GM06990 (cell line): ENCODE results near the gene FBN2.
"Not testable (repeated sequence)": the region's sequence is repeated elsewhere in the genome, so short reads cannot be mapped to it uniquely, and the experiment has no call there.

Experiments used
- DNase-seq: peaks from one replicate; pipeline ENCODE4 v3.0.0-alpha.2; 2011; ENCODE audit not compliant: insufficient read length; ENCODE audit errors: extremely low read depth
- H3K27me3 ChIP-seq: replicated peaks from 2 replicates; pipeline ENCODE4 v1.6.0; 2011; ENCODE audit warnings: low read length; ENCODE audit not compliant: control insufficient read depth, insufficient read depth
- H3K36me3 ChIP-seq: 2 replicates; pipeline ENCODE4 v1.5.1; 2011; ENCODE audit warnings: low read length; ENCODE audit not compliant: control insufficient read depth, insufficient read depth
- H3K4me3 ChIP-seq: replicated peaks from 2 replicates; pipeline ENCODE4 v1.5.1; 2011; ENCODE audit warnings: low read depth, mild to moderate bottlenecking, control low read depth, low read length
- TF ChIP-seq, protein P1 (sequence below): IDR thresholded peaks from 2 replicates; pipeline ENCODE4 v1.5.1; 2011; ENCODE audit warnings: low read length, control low read depth, mild to moderate bottlenecking, inconsistent platforms; ENCODE audit not compliant: insufficient read depth, poor library complexity, severe bottlenecking

Gene FBN2

DNA sequence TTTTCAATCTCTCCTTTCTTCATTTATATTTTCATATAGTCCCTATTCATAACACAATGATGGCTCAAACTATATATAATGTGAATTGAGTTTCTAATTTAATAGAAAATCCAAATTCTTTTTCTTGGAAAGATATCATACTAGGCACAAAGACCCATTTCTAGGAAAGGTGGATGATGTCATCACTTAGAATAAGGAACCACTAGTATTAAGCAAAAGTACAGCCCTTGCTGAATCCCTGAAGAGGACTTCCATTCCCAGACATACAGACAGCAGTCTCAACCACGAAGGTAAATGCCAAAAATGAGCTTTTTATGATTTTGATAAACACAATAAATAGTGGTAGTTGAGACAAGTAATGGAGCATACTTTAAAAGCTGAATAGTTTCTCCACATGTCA is 210.0 kb downstream of the FBN2 start:
- Histone ChIP-seq H3K4me3 (no peak overlapping the region), H3K36me3 (no peaks in the 10 kb centered on the region; the same call in 1 of the 2 replicates), H3K27me3 (no peaks in the 10 kb centered on the region)
- no peak for DNase-seq
- TF ChIP-seq, protein P1, sequence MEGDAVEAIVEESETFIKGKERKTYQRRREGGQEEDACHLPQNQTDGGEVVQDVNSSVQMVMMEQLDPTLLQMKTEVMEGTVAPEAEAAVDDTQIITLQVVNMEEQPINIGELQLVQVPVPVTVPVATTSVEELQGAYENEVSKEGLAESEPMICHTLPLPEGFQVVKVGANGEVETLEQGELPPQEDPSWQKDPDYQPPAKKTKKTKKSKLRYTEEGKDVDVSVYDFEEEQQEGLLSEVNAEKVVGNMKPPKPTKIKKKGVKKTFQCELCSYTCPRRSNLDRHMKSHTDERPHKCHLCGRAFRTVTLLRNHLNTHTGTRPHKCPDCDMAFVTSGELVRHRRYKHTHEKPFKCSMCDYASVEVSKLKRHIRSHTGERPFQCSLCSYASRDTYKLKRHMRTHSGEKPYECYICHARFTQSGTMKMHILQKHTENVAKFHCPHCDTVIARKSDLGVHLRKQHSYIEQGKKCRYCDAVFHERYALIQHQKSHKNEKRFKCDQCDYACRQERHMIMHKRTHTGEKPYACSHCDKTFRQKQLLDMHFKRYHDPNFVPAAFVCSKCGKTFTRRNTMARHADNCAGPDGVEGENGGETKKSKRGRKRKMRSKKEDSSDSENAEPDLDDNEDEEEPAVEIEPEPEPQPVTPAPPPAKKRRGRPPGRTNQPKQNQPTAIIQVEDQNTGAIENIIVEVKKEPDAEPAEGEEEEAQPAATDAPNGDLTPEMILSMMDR, result no peak

DNA sequence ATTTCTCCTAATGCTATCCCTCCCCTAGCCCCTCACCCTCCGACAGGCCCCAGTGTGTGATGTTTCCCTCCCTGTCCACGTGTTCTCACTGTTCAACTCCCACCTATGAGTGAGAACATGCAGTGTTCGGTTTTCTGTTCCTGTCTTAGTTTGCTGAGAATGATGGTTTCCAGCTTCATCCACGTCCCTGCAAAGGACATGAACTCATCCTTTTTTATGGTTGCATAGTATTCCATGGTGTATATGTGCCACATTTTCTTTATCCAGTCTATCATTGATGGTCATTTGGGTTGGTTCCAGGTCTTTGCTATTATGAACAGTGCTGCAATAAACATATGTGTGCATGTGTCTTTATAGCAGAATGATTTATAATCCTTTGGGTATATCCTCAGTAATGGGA is 216.6 kb downstream of the FBN2 start:
- H3K36me3 ChIP-seq, H3K4me3 ChIP-seq, DNase-seq, H3K27me3 ChIP-seq: not testable (repeated sequence)

DNA sequence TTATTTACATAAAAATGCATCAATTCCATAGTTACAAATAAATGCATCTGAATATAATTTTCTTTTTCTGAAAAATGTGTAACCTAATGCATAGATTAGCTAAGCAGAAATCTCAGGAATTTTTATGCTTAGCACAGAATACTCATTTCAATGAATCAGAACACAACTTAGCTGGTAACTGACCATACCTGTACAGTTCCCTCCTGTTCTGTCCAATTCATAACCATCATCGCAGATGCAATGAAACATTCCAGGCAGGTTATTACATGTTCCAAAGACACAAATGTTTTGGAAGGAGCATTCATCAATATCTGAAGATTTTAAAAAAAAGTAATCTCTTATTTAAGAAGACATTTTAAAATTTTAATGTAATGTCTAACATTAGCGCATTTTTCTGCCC is 219.4 kb downstream of the FBN2 start:
- no peaks in the 10 kb centered on the region for H3K27me3 ChIP-seq
- TF ChIP-seq, protein P1, result no peak
- DNase-seq, result no peak
- H3K36me3 ChIP-seq, result no peaks in the 10 kb centered on the region
- H3K4me3 ChIP-seq, result no peak overlapping the region

DNA sequence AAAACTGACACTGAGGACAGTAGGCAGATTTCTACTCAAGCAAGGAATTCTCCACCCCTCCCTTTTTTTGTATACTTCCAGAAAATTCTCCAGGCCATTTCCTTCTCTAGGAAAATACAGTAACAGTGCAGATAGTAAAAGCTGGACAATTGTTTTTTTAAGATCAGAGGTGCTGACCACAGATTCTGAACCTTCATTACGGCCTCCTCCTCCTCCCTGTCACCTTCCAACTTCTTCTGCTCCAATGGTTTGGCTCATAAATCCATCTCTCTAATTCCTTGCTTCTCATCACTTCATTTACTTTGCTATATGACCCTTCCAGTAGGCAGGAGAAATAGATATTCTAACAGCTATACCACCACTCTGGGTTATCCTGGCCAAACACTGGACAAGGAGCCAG is 220.6 kb downstream of the FBN2 start:
- H3K27me3 ChIP-seq, result no peaks in the 10 kb centered on the region
- no peak for DNase-seq

DNA sequence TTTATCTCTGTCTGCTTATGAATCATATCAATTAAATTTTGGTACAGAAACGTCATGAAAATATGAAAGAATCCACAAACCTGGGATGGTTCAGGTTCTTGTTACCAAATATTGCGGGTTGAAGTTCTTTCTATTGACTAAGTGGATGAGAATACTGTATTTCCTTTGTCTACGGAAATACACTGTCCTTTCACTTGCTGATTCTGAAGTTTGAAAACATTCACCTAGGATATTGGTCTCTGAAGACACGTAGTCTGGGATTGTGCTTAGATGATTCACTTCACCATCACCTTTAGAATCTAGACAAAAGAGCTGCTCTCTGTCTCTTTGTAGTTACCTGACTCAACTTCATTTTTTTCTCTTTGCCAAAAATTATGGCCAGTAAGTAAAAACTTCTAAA is 222.4 kb downstream of the FBN2 start:
- Histone ChIP-seq H3K36me3 (no peaks in the 10 kb centered on the region), H3K4me3 (no peak overlapping the region), H3K27me3 (no peaks in the 10 kb centered on the region)
- DNase-seq, result no peak
- TF ChIP-seq, protein P1, result no peak

More for the DNA sequence above, 220.6 kb downstream of the FBN2 start:
- TF ChIP-seq, protein P1, result no peak
- Histone ChIP-seq H3K36me3 (no peaks in the 10 kb centered on the region), H3K4me3 (no peak overlapping the region)

DNA sequence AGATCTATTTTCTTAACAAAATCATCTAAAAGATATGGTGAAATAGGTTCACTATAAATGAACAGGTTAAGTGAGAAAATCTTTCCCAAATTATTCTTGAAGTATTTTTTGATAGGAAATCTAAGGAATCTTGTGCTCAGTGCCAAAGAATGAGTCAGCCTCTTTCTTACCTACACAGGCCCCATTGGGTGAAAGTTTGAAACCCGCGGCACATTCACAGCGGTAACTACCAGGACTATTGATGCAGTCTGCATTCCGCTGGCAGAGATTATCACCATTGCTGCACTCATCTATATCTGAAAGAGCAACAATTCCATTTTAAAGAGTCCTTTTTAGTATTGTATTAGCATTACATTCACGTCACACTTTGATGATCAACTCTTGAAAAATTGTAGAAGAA is 232.7 kb downstream of the FBN2 start:
- Histone ChIP-seq H3K27me3 (no peaks in the 10 kb centered on the region), H3K36me3 (no peaks in the 10 kb centered on the region), H3K4me3 (no peak overlapping the region)
- TF ChIP-seq, protein P1, result no peak
- DNase-seq, result no peak
